ENCODE results near the gene SLA2. TPM values are rescaled to one million over a fixed set of nuclear protein-coding genes. Genes with fewer than 3 reads are reported as not detected.
"Not testable (repeated sequence)": the region's sequence is repeated elsewhere in the genome, so short reads cannot be mapped to it uniquely, and the experiment has no call there.

Gene SLA2
- total RNA-seq, 1 experiment from 2014 or later, result not detected

GRCh38 chr20:36644032-36644705 is 1.8 kb downstream of the SLA2 start:
- POLR2A ChIA-PET (ENCODE audit: low non-redundant PET), result no interaction called here
- Histone ChIP-seq H3K4me3 (ENCODE audit: low read depth, low read length, poor library complexity, severe bottlenecking) (no peak overlapping the region), H3K27ac (ENCODE audit: low read depth, low read length, poor library complexity, severe bottlenecking) (no peak overlapping the region), H3K9me3 (ENCODE audit: low read depth, low read length, poor library complexity, severe bottlenecking) (no peaks in the 10 kb centered on the region), H3K4me1 (ENCODE audit: insufficient read depth, low read length, poor library complexity, severe bottlenecking) (no peaks in the 10 kb centered on the region), H3K27me3 (replicated peaks; ENCODE audit: insufficient read depth, low read depth, low read length, poor library complexity) (no peaks in the 10 kb centered on the region), H3K36me3 (ENCODE audit: insufficient read depth, low read length, poor library complexity, severe bottlenecking) (no peaks in the 10 kb centered on the region)
- no peak for DNase-seq (ENCODE audit: low spot score)
- intact Hi-C loops (cut with micrococcal nuclease; ENCODE audit: unreplicated experiment), result no loop called here
- TF ChIP-seq, protein P1, sequence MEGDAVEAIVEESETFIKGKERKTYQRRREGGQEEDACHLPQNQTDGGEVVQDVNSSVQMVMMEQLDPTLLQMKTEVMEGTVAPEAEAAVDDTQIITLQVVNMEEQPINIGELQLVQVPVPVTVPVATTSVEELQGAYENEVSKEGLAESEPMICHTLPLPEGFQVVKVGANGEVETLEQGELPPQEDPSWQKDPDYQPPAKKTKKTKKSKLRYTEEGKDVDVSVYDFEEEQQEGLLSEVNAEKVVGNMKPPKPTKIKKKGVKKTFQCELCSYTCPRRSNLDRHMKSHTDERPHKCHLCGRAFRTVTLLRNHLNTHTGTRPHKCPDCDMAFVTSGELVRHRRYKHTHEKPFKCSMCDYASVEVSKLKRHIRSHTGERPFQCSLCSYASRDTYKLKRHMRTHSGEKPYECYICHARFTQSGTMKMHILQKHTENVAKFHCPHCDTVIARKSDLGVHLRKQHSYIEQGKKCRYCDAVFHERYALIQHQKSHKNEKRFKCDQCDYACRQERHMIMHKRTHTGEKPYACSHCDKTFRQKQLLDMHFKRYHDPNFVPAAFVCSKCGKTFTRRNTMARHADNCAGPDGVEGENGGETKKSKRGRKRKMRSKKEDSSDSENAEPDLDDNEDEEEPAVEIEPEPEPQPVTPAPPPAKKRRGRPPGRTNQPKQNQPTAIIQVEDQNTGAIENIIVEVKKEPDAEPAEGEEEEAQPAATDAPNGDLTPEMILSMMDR (conservative IDR thresholded peaks at IDR 0.05; ENCODE audit: low read depth, low read length), result no peak
- TF ChIP-seq EZH2 (IDR thresholded peaks at IDR 0.05; ENCODE audit: borderline replicate concordance, low read depth, low read length, poor library complexity, severe bottlenecking), result no peak
- CTCF ChIA-PET, result no interaction called here
- no TSS peak for BruUV-seq (replicated peaks)

DNA sequence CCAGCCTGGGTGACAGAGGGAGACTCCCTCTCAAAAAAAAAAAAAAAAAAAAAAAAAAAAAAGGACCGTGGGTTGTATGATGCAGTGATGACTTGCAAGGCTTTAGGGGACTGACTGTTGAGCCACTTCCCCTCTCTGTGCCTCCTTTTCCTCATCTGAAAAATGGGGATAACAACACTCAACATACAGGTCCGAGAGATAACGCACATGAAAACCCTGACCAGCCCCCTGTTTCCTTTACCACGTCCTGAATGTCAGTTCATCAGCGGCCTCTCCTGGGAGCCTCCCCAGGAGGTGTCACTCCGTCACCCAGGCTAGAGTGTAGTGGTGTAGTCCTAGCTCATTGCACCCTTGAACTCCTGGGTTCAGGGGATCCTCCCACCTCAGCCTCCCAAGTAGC is 3.9 kb downstream of the SLA2 start:
- BruUV-seq (replicated peaks), result no TSS peak
- Histone ChIP-seq H3K4me1 (ENCODE audit: insufficient read depth, low read length, poor library complexity, severe bottlenecking) (no peaks in the 10 kb centered on the region), H3K4me3 (ENCODE audit: low read depth, low read length, poor library complexity, severe bottlenecking) (no peak overlapping the region), H3K27me3 (replicated peaks; ENCODE audit: insufficient read depth, low read depth, low read length, poor library complexity) (no peaks in the 10 kb centered on the region), H3K9me3 (ENCODE audit: low read depth, low read length, poor library complexity, severe bottlenecking) (no peaks in the 10 kb centered on the region), H3K27ac (ENCODE audit: low read depth, low read length, poor library complexity, severe bottlenecking) (no peak overlapping the region), H3K36me3 (ENCODE audit: insufficient read depth, low read length, poor library complexity, severe bottlenecking) (no peaks in the 10 kb centered on the region)
- intact Hi-C loops (cut with micrococcal nuclease; ENCODE audit: unreplicated experiment), result no loop called here
- CTCF ChIA-PET, result no interaction called here
- DNase-seq (ENCODE audit: low spot score), result no peak
- POLR2A ChIA-PET (ENCODE audit: low non-redundant PET), result no interaction called here
- TF ChIP-seq, protein P1 (conservative IDR thresholded peaks at IDR 0.05; ENCODE audit: low read depth, low read length), result no peak
- TF ChIP-seq EZH2 (IDR thresholded peaks at IDR 0.05; ENCODE audit: borderline replicate concordance, low read depth, low read length, poor library complexity, severe bottlenecking), result no peak

DNA sequence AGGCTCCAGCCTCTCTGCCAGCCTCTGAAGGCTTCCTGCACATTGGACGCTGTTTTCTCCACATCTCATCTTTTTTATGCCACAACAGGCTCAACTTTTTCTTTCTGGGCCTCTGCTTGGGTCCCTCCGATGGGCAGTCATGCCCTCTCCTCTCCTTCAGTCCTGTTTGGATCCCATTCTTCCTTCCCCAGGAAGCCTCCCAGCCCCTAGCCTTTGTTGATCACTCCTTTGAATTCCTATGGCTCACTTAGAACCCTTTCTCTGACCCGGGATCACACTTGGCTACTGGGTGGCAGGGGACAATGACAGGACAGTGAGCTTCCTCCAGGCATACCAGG is 4.5 kb downstream of the SLA2 start:
- POLR2A ChIA-PET (ENCODE audit: low non-redundant PET), result no interaction called here
- H3K4me1 ChIP-seq (ENCODE audit: insufficient read depth, low read length, poor library complexity, severe bottlenecking), result no peaks in the 10 kb centered on the region
- no peak for DNase-seq (ENCODE audit: low spot score)
- no peaks in the 10 kb centered on the region for H3K9me3 ChIP-seq (ENCODE audit: low read depth, low read length, poor library complexity, severe bottlenecking)
- CTCF ChIA-PET, result no interaction called here
- H3K36me3 ChIP-seq (ENCODE audit: insufficient read depth, low read length, poor library complexity, severe bottlenecking), result no peaks in the 10 kb centered on the region
- no peak overlapping the region for H3K4me3 ChIP-seq (ENCODE audit: low read depth, low read length, poor library complexity, severe bottlenecking)
- no peak overlapping the region for H3K27ac ChIP-seq (ENCODE audit: low read depth, low read length, poor library complexity, severe bottlenecking)
- H3K27me3 ChIP-seq (replicated peaks; ENCODE audit: insufficient read depth, low read depth, low read length, poor library complexity), result no peaks in the 10 kb centered on the region
- intact Hi-C loops (cut with micrococcal nuclease; ENCODE audit: unreplicated experiment), result no loop called here
- no TSS peak for BruUV-seq (replicated peaks)
- TF ChIP-seq EZH2 (IDR thresholded peaks at IDR 0.05; ENCODE audit: borderline replicate concordance, low read depth, low read length, poor library complexity, severe bottlenecking), result no peak
- TF ChIP-seq, protein P1 (conservative IDR thresholded peaks at IDR 0.05; ENCODE audit: low read depth, low read length), result no peak

DNA sequence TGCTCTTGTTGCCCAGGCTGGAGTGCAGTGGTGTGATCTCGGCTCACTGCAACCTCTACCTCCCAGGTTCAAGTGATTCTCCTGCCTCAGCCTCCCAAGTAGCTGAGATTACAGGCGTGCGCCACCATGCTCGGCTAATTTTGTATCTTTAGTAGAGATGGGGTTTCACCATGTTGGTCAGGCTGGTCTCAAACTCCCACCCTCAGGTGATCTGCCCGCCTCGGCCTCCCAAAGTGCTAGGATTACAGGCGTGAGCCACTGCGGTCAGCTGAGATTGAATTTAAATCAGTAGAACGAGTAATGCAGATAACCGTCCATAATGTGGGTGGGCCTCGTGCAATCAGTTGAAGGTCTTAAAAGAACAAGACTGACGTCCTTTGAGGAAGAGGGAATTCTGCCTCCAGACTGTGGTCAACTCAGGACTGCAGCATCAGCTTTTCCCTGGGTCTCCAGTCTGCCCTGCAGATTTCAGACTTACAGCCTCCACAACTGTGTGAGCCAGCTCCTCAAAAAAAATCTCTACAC is 7.1 kb downstream of the SLA2 start:
- H3K4me3 ChIP-seq (ENCODE audit: low read depth, low read length, poor library complexity, severe bottlenecking); H3K9me3 ChIP-seq (ENCODE audit: low read depth, low read length, poor library complexity, severe bottlenecking); DNase-seq (ENCODE audit: low spot score); BruUV-seq (replicated peaks); H3K36me3 ChIP-seq (ENCODE audit: insufficient read depth, low read length, poor library complexity, severe bottlenecking); H3K27me3 ChIP-seq (replicated peaks; ENCODE audit: insufficient read depth, low read depth, low read length, poor library complexity); H3K4me1 ChIP-seq (ENCODE audit: insufficient read depth, low read length, poor library complexity, severe bottlenecking); intact Hi-C loops (cut with micrococcal nuclease; ENCODE audit: unreplicated experiment); POLR2A ChIA-PET (ENCODE audit: low non-redundant PET); H3K27ac ChIP-seq (ENCODE audit: low read depth, low read length, poor library complexity, severe bottlenecking); CTCF ChIA-PET: not testable (repeated sequence)

All from A673 (cell line).